AG04449 (cell line): ENCODE results near the gene MAP2.

Source experiments
- CTCF ChIA-PET: fragments of 350-600 bp; formaldehyde crosslinking; extraction: SDS; loops from one replicate; lab custom pipeline; 2021; ENCODE audit warnings: antibody characterized with exemption; lab: Yijun Ruan, JAX
- POLR2A ChIA-PET: fragments of 400-600, 350-600 bp; formaldehyde crosslinking; extraction: SDS; loops from one replicate; lab custom pipeline; 2020; ENCODE audit warnings: antibody characterized with exemption, inconsistent platforms; lab: Yijun Ruan, JAX
- DNase-seq: peaks from one replicate; pipeline ENCODE4 v3.0.0-alpha.2; 2010; ENCODE audit warnings: low read depth, low spot score
- H3K4me3 ChIP-seq: 2 replicates; pipeline ENCODE4 v1.5.1; 2011; ENCODE audit warnings: low read depth, mild to moderate bottlenecking, control low read depth, low read length
- TF ChIP-seq, protein P1 (sequence below): IDR thresholded peaks from one replicate; pipeline ENCODE4 v1.5.1; 2011; ENCODE audit warnings: mild to moderate bottlenecking, moderate library complexity, low read length, control low read depth, inconsistent platforms; ENCODE audit not compliant: insufficient read depth; ENCODE audit errors: missing control alignments

MAP2 gene

DNA sequence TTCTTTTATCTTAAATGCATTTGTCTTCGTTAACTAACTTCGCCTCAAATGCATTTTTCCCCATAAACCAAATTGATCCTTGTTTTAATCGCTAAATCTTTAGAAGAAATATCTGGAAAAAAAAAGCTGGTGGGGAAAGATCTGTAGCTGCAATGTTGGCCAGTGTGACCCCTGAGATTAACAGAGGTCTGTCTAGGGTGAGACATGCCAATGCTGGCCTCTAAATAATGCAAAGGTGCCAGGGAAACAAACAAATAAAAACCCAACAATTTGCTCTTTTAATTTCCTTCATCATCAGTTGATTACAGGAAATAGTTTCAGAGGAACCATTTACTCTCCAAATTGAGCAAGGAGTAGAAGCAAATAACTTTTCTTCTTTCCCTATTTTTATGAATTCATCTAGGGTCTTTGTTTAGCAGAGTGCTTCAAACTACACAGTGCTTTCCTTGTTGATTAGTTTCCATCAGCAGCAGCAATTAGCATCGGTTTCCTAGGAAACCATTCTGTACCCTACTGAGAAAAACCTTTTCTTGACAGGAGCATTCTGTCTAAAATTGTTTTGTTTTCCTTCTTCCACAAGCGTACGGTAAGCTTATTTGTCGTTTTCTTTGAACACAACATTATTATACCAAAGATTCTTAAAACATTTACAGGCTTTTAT, 247.3 kb downstream of the MAP2 start:
- no peak for DNase-seq
- ChIA-PET POLR2A (no interaction called here), CTCF (no interaction called here)
- TF ChIP-seq, protein P1, sequence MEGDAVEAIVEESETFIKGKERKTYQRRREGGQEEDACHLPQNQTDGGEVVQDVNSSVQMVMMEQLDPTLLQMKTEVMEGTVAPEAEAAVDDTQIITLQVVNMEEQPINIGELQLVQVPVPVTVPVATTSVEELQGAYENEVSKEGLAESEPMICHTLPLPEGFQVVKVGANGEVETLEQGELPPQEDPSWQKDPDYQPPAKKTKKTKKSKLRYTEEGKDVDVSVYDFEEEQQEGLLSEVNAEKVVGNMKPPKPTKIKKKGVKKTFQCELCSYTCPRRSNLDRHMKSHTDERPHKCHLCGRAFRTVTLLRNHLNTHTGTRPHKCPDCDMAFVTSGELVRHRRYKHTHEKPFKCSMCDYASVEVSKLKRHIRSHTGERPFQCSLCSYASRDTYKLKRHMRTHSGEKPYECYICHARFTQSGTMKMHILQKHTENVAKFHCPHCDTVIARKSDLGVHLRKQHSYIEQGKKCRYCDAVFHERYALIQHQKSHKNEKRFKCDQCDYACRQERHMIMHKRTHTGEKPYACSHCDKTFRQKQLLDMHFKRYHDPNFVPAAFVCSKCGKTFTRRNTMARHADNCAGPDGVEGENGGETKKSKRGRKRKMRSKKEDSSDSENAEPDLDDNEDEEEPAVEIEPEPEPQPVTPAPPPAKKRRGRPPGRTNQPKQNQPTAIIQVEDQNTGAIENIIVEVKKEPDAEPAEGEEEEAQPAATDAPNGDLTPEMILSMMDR: no peak
- no peak overlapping the region for H3K4me3 ChIP-seq

DNA sequence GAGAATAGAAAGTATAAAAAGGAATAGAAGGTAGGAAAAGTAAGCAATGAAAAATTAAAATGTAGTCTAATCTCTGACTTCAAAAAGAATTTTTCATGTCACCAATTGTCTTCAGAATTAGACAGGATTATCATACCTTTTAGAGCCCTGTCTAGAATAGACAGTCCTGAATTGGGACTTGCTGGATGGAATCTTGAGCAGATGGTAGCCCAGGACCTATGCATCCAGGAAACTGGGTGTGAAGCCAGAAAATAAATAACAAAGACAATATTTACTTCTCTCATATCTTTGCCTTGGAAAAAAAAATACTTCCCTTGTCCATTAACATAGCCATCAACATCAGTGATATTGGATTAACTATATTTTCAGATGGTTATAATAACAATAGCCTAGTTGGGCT, 250.0 kb downstream of the MAP2 start:
- CTCF ChIA-PET: no interaction called here
- H3K4me3 ChIP-seq: no peak overlapping the region
- TF ChIP-seq, protein P1: no peak
- DNase-seq: no peak
- POLR2A ChIA-PET: no interaction called here

DNA sequence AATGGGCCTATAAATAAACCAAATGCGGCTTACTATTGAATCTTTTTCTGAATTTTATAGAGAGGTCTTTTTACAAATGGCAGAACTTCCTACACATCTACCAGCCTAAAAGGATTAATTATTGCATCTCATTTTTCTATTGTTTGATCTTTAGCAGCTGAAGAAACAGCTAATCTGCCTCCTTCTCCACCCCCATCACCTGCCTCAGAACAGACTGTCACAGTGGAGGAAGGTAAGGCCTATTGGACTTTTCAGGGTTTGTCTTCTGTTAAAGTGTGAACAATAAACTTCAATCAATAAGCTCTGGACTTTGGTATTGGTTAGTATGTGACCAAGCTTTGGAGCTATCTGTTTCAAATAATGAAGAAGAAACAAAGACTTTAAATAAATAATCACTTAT, 256.7 kb downstream of the MAP2 start:
- no peak for DNase-seq
- TF ChIP-seq, protein P1: no peak
- H3K4me3 ChIP-seq: no peak overlapping the region
- CTCF ChIA-PET: no interaction called here
- POLR2A ChIA-PET: no interaction called here

DNA sequence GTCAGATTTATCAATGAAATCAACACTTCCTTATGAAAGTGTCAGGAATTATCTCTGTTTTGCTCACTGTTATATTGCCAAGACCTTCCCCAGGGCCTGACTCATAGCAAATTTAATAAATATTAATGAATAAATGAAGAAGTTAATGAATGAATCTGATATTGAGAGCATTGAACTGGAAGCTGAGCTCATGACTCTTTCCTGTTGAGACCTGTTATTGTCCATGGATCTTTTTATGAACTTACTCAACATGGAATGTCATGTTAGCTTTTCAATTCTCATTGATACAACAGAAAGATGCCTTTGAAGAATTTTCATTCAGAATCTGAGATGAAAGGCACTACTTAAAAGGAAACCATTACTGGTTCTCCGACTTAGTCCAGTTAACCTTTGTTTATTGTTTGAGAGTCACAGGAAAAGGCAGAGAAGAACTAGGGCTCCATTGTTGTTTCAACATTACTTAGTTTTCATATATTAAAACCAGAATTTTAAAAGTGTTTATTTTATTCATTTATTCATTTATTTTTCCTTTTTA, 257.4 kb downstream of the MAP2 start:
- no peak overlapping the region for H3K4me3 ChIP-seq
- ChIA-PET CTCF (interaction anchor here (1.2 kb wide), 1 partner anchor 10 kb away, joined by 3 read pairs; no protein-coding TSS in a partner anchor), POLR2A (no interaction called here)
- TF ChIP-seq, protein P1: no peak
- DNase-seq: no peak

DNA sequence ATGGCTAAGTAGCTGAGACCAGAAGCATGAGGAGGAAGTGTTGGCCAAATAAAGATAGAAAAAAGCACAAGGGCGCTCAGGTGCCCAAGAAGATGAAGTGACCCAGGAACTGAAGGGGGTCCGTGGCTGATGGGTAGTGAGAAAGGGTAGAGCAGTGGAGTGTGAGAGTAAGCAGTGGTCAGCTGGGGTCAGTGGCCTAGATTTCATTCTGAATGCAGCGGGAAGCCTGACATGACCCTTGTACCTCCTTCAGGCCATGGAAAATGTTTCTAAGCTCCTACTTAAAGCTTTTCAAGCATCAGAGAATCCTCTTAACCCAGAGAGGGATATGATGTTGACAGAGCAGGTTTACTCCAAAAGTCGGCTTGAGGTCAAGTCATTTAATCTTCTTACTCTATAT, 258.8 kb downstream of the MAP2 start:
- no peak overlapping the region for H3K4me3 ChIP-seq
- DNase-seq: no peak
- ChIA-PET CTCF (no interaction called here), POLR2A (no interaction called here)
- TF ChIP-seq, protein P1: no peak

DNA sequence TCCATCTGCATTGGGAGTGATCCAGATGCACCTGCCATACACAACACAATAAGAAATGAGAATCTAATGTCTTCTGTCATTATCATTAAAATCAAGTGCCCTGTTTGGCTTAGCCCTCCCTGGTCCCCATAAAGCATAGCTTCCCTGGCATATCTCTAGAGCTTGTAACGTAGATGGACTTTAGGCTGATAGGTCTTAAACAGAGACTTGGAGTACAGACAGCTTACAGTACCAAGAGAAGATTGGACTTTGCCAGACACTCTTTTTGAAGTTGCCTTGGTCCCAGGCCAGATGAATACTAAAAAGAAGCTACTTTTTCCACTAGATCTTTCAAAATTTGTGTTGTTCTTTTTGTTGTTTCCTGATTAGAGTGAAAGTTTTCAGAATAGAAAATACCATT, 261.5 kb downstream of the MAP2 start:
- DNase-seq: no peak
- no peak overlapping the region for H3K4me3 ChIP-seq
- POLR2A ChIA-PET: no interaction called here
- CTCF ChIA-PET: no interaction called here
- TF ChIP-seq, protein P1: no peak
